SK-N-SH (cell line): Measurements from ENCODE around the gene LIPE.

Source experiments
- FOXM1 ChIP-seq: IDR thresholded peaks from 2 replicates; pipeline ENCODE4 v1.4.0; 2012; ENCODE audit warnings: low read depth, mild to moderate bottlenecking
- GABPA ChIP-seq: IDR thresholded peaks from 2 replicates; pipeline ENCODE4 v1.4.0; 2012; ENCODE audit warnings: low read depth, mild to moderate bottlenecking
- POLR2AphosphoS5 ChIP-seq: IDR thresholded peaks from 2 replicates; pipeline ENCODE4 v1.6.1; 2012; ENCODE audit warnings: low read depth, low read length
- RAD21 ChIP-seq: IDR thresholded peaks from 2 replicates; pipeline ENCODE4 v1.6.1; 2012; ENCODE audit warnings: mild to moderate bottlenecking, low read length
- SMC3 ChIP-seq: IDR thresholded peaks from 2 replicates; pipeline ENCODE4 v1.6.1; 2012; ENCODE audit warnings: low read depth, low read length, improper control_type of control experiment
- TCF12 ChIP-seq: IDR thresholded peaks from 2 replicates; pipeline ENCODE4 v1.4.0; 2012
- YY1 ChIP-seq: IDR thresholded peaks from 2 replicates; pipeline ENCODE4 v1.4.0; 2012; ENCODE audit warnings: low read depth, mild to moderate bottlenecking
- TF ChIP-seq, protein P1 (sequence below): fragments of 200-600 bp; sonication (generic); IDR thresholded peaks from 2 replicates; pipeline ENCODE4 v1.6.1; 2017; ENCODE audit warnings: antibody characterized with exemption, mild to moderate bottlenecking, moderate library complexity
- TF ChIP-seq, protein P2 (sequence below): IDR thresholded peaks from 2 replicates; pipeline ENCODE4 v1.6.1; 2012; ENCODE audit warnings: mild to moderate bottlenecking, low read depth, low read length, moderate library complexity
- TF ChIP-seq, protein P3 (sequence below): IDR thresholded peaks from 2 replicates; pipeline ENCODE4 v1.4.0; 2012; ENCODE audit warnings: low read depth
- TF ChIP-seq, protein P4 (sequence below): fragments of 150-350 bp; IDR thresholded peaks from 2 replicates; pipeline ENCODE4 v1.6.1; 2017; ENCODE audit warnings: antibody characterized with exemption, low read length, low read depth, borderline replicate concordance

DNA sequence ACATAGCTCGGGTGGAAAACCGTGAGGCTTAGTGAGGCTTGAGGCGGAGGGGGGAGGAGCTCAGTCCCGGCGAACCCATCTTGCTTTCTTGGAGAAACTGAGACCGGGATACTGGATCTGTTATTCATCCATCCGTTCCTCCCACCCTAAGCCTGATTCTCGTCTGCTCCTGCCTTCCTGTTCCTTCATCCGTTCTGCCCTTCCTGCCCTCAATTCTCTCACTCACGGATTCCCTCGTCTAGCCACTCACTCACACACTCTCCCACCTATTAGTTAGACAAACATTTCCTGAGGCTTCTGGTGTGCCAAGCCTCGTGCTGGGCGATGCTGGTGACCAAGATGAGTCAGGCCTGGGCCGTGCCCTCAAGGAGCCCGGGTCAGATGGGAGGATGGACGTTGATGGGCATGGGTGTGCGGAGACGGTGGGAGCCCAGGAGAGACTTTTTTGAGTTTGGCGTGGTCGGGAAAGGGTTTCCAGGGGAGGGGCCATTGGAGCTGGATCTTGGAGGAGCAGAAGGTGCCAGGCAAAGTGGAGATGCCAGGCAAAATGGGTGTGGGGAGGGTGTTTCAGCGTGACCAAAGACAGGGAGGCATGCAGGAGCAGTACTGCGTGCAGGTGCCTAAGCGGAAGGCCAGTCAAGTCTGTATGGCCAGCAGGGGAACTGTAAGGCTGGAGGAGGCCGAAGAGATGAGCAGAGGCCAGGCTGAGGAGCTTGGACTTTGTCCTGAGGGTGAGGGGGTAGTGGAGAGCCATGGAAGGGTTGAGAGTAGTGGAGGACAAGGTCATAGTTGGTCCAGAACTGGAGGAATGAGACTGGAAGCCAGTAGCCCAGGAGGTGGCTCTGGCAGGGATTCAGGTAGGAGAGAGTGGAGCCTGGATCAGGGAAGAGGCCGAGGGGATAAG lies 29.7 kb downstream of the LIPE start:
- TF ChIP-seq POLR2AphosphoS5 (no peak), YY1 (no peak), FOXM1 (no peak), TCF12 (no peak), GABPA (no peak), RAD21 (no peak), SMC3 (no peak)
- TF ChIP-seq, protein P1, sequence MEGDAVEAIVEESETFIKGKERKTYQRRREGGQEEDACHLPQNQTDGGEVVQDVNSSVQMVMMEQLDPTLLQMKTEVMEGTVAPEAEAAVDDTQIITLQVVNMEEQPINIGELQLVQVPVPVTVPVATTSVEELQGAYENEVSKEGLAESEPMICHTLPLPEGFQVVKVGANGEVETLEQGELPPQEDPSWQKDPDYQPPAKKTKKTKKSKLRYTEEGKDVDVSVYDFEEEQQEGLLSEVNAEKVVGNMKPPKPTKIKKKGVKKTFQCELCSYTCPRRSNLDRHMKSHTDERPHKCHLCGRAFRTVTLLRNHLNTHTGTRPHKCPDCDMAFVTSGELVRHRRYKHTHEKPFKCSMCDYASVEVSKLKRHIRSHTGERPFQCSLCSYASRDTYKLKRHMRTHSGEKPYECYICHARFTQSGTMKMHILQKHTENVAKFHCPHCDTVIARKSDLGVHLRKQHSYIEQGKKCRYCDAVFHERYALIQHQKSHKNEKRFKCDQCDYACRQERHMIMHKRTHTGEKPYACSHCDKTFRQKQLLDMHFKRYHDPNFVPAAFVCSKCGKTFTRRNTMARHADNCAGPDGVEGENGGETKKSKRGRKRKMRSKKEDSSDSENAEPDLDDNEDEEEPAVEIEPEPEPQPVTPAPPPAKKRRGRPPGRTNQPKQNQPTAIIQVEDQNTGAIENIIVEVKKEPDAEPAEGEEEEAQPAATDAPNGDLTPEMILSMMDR, result no peak
- TF ChIP-seq, protein P2, sequence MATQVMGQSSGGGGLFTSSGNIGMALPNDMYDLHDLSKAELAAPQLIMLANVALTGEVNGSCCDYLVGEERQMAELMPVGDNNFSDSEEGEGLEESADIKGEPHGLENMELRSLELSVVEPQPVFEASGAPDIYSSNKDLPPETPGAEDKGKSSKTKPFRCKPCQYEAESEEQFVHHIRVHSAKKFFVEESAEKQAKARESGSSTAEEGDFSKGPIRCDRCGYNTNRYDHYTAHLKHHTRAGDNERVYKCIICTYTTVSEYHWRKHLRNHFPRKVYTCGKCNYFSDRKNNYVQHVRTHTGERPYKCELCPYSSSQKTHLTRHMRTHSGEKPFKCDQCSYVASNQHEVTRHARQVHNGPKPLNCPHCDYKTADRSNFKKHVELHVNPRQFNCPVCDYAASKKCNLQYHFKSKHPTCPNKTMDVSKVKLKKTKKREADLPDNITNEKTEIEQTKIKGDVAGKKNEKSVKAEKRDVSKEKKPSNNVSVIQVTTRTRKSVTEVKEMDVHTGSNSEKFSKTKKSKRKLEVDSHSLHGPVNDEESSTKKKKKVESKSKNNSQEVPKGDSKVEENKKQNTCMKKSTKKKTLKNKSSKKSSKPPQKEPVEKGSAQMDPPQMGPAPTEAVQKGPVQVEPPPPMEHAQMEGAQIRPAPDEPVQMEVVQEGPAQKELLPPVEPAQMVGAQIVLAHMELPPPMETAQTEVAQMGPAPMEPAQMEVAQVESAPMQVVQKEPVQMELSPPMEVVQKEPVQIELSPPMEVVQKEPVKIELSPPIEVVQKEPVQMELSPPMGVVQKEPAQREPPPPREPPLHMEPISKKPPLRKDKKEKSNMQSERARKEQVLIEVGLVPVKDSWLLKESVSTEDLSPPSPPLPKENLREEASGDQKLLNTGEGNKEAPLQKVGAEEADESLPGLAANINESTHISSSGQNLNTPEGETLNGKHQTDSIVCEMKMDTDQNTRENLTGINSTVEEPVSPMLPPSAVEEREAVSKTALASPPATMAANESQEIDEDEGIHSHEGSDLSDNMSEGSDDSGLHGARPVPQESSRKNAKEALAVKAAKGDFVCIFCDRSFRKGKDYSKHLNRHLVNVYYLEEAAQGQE, result no peak
- TF ChIP-seq, protein P3, sequence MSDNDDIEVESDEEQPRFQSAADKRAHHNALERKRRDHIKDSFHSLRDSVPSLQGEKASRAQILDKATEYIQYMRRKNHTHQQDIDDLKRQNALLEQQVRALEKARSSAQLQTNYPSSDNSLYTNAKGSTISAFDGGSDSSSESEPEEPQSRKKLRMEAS, result peak; percentile 43; the same call in 1 of the 2 replicates
- TF ChIP-seq, protein P4, sequence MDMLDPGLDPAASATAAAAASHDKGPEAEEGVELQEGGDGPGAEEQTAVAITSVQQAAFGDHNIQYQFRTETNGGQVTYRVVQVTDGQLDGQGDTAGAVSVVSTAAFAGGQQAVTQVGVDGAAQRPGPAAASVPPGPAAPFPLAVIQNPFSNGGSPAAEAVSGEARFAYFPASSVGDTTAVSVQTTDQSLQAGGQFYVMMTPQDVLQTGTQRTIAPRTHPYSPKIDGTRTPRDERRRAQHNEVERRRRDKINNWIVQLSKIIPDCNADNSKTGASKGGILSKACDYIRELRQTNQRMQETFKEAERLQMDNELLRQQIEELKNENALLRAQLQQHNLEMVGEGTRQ, result no peak
